HG03097 (cell line): Measurements from ENCODE around the gene CLP1.
"Not testable (repeated sequence)": the region's sequence is repeated elsewhere in the genome, so short reads cannot be mapped to it uniquely, and the experiment has no call there.

Experiments
- ATAC-seq: cut with Tn5 transposase; IDR thresholded peaks from one replicate; pipeline ENCODE4 v1.9.1; 2021; ENCODE audit not compliant: unreplicated experiment, low FRiP score

CLP1 gene

GRCh38 chr11:57640068-57640800 lies 17.3 kb upstream of the CLP1 start:
- ATAC-seq: no peak

DNA sequence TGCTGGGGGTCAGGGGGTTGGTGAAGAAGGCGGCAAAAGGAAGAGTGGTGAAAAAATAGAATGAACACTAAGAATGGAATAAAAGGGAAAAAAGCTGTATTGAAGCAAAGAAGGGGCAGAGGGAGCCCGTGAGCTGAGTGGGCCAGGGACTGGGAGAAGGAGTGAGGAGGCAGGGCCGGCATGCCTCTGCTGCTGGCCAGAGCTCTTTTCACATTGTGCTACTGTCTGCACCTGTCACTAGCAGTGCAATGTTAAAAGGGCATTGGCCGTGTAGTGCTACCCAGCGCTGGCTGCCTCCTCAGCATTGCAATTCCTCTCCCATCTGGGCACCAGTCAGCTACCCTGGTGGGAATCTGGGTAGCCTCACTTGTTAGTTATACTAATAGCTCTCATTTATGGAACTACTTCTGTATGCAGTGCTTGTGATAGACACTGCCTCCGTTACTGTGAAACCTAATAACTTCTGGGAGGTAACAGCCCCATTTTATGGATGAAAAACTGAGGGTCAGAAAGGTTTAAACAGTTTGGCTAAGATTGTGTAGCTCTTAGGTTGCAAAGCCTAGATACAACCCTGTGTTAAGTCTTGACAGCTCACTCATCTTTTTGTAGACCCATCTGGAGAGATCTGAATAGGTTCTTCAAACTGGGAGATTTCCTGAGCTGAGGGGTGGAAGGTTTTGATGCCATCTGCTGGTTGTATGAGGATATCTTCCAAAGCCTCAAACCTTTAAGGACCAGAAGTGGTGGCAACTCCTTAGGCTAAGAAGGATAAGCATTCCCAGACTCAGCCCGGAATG lies 16.4 kb upstream of the CLP1 start:
- ATAC-seq: no peak

DNA sequence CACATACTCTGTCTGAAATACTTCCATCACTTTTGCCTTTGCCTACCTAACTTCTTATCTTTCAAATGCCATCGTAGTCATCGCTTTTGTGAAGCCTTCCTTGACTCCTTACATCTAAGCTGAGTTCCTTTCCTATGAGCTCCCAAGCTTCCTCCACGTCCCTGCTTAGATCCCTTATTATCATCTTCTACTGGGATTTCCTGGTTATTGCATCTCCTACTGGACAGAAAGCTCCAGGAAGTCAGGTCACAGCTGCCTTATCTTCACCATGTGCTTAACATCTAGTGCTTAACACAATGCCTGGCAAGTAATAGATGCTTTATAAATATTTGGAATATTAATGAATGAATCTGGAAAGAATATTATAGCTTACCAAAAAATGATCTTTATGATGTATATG lies 13.8 kb upstream of the CLP1 start:
- no peak for ATAC-seq

GRCh38 chr11:57644748-57645688 lies 12.5 kb upstream of the CLP1 start:
- no peak for ATAC-seq

- no peak for ATAC-seq
These were observed 11.9 kb upstream of the CLP1 start for GRCh38 chr11:57645689-57646085.

- no peak for ATAC-seq
These were observed 11.3 kb upstream of the CLP1 start for GRCh38 chr11:57646194-57646798.

DNA sequence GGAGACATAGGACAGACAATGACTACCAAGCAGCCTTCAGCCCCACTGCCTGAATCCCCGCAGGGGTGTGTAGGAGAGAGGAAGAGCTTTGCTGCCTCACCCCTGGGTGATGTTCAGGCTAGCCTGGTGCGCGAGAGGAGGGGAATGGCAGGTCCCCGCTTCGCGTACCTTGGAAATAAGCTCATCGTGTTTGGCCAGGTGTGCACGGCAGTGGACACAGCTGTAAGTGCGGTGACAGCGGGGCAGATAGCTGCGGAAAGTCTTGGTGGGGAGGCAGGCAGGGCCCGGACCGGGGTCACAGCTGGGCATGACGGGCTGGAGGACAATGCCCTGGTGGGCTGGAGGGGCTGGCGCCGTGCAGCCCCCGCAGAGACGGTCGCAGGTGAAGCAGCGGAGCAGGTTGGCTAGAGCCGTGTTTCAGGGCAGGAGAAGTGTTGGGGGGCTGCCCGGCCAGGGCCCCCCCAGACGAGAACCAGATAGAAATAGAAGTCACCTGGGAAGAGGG lies 10.7 kb upstream of the CLP1 start:
- ATAC-seq: no peak

GRCh38 chr11:57647372-57647771 lies 10.2 kb upstream of the CLP1 start:
- ATAC-seq: no peak

- no peak for ATAC-seq
These were observed 9.4 kb upstream of the CLP1 start for GRCh38 chr11:57647960-57648800.

DNA sequence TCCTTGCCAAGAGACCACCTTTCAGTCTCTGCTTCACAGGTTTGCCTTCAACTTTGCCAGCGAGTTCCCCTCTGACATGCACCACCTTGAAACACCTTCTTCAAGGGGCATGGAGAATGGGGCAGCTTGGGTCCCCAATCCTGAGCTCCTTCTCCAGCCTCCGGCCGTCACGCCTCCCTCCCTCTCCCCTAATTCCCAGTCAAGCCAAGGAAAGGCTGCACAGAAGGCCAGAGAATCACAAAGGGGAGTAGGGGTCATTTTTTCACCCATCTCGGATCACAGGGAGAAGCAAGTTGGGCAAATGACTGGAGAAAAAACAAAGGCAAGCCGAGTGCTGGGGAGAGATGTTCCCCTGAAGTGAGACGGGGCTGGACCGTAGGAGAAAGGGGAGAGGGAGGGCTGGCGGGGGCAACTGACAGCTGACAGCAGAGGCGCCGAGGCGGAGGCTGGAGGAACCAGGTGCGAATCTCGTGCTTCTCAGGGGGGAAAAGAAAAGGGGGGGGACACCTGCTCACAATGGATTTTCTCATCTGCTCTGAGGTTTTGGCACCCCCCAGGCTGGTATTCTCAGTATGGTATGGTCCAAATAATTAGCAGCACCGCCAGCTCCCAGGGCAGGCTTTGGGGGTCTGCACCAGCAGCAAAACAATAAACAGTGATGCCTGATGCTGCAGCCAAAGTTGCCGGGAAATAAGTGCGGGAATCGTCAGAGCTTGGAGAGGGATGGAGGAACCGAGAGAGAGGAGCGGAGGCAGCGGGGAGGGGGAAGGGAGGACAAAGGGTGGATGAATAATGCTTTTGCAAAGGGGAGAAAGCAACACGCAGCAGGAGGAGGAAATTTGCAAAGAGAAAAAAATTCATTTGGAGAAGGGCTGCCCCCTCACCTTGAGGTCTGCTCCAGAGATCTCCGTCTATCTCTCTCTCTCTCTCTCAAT lies 8.5 kb upstream of the CLP1 start:
- no peak for ATAC-seq

DNA sequence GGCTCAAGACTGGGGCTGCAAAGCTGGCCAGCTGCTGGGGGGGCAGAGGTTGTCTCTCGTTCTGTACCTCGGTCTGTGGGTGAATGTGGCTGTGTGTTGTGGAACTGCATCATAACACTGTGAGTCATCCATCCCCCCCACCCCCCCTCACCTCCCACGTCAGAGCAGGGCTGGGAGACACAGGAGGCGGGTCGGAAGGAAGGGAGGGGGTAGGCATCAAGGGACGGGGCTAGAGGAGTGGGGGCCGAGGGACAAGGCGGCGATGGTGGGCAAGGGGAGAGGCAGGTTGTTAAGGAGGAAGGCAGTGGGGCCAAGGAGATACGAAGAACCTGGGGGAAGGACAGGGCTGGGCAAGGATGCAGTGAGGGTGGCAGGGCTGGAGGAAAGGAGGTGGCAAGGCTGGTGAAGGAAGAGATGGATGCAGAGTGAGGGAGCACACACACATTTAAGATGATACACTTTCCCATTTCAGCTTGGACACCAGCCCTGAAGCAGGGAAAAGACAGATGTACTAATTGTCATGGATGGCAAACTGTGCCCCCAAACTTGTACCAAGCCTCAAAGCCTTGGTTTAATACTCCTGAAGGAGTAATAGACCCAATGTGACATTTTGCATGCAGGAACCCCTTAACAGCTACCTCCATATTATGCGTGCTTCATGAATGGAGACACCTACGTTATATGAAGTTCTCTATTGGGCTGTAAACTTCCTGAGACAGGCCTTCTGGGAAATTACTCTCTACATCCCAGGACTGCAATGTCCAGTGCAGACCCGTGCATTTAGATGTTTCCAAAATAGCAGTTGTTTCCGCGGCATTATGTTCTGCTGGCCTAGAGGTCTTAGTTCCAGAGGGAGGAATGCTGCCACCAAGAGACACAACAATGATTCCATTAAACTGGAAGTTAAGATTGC lies 7.5 kb upstream of the CLP1 start, which contains the start of gene YPEL4:
TSS of gene YPEL4 (minus strand) at position 87 of the 913 bp plus-strand sequence. CDS start 2,805 bp downstream, outside the sequence.
- ATAC-seq: no peak

GRCh38 chr11:57650739-57651090 lies 6.8 kb upstream of the CLP1 start:
- ATAC-seq: no peak

- ATAC-seq: no peak
These were observed 6.2 kb upstream of the CLP1 start for GRCh38 chr11:57651408-57651807.

- ATAC-seq: not testable (repeated sequence)
These were observed 5.3 kb upstream of the CLP1 start for GRCh38 chr11:57652230-57652629.

- ATAC-seq: no peak
These were observed 4.9 kb upstream of the CLP1 start for GRCh38 chr11:57652662-57653061.

DNA sequence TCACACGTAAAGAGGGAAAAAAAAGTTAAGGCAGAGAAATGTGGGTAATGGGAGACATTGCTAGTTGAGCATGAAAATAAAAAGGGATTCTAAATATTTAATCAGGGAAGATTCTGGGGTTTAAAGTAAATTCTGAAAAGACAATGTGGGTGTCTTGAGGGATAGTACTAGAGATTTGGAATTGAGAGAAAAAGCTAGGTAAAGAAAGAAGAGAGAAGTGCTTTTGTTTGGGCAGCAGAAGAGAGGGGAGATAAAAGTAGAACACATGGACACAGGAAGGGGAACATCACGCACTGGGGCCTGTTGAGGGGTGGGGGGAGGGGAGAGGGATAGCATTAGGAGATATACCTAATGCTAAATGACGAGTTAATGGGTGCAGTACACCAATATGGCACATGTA lies 4.4 kb upstream of the CLP1 start:
- ATAC-seq: no peak

- ATAC-seq: no peak
These were observed 723 bp upstream of the CLP1 start for GRCh38 chr11:57656885-57657193.

GRCh38 chr11:57658023-57658361 lies 430 bp downstream of the CLP1 start:
- no peak for ATAC-seq
